CD4-positive, alpha-beta T cell (primary cell): ENCODE measurements around the gene DDIAS. TPM values are rescaled to one million over a fixed set of nuclear protein-coding genes. Genes with fewer than 3 reads are reported as not detected.

Source experiments
- ATAC-seq: fragments of 200-7000 bp; cut with Tn5 transposase; one replicate; pipeline ENCODE4 v1.10.0; 2022; ENCODE audit warnings: mild to moderate bottlenecking; ENCODE audit not compliant: poor library complexity
- CTCF ChIA-PET: fragments of 350-600 bp; sonication (Branson Sonifier 250); formaldehyde crosslinking; loops from one replicate; lab custom pipeline; 2021; ENCODE audit warnings: antibody characterized with exemption, inconsistent platforms; lab: Charles Lee
- POLR2A ChIA-PET: fragments of 350-600 bp; sonication (Branson Sonifier 250); formaldehyde crosslinking; loops from one replicate; lab custom pipeline; 2021; ENCODE audit warnings: antibody characterized with exemption, inconsistent platforms; lab: Charles Lee
- DNase-seq, 14 experiments: peaks; one replicate each; pipeline ENCODE4 v3.0.0-alpha.2; 2013 to 2020; ENCODE audit warnings: mixed read lengths in 2 of 14
- H3K27ac ChIP-seq, 2 donors: one replicate each; pipeline versions ENCODE4 v1.5.1 to v1.7.0; 2013; ENCODE audit warnings: low read length in 2 of 2, low read depth in 1 of 2, mild to moderate bottlenecking in 1 of 2
- H3K27me3 ChIP-seq, 2 experiments: 1 replicate in 1 of 2; 2 replicates in 1 of 2; pipeline versions ENCODE4 v1.6.1 to v1.7.0; 2013; ENCODE audit warnings: low read length in 2 of 2, control low read depth in 1 of 2, mild to moderate bottlenecking in 1 of 2, moderate library complexity in 1 of 2; ENCODE audit not compliant: insufficient read depth in 2 of 2, control insufficient read depth in 1 of 2
- H3K36me3 ChIP-seq: one replicate; pipeline ENCODE4 v1.6.1; 2013; ENCODE audit warnings: low read length, control low read depth; ENCODE audit not compliant: insufficient read depth
- H3K4me1 ChIP-seq: one replicate; pipeline ENCODE4 v1.6.1; 2013; ENCODE audit warnings: low read length, control low read depth; ENCODE audit not compliant: insufficient read depth
- H3K4me3 ChIP-seq: one replicate; pipeline ENCODE4 v1.5.1; 2013; ENCODE audit warnings: mild to moderate bottlenecking, low read length, moderate library complexity
- H3K9me3 ChIP-seq, 2 experiments: 1 replicate in 1 of 2; 2 replicates in 1 of 2; pipeline versions ENCODE4 v1.6.1 to v1.7.0; 2013; ENCODE audit warnings: low read length in 2 of 2, mild to moderate bottlenecking in 2 of 2, control low read depth in 1 of 2, moderate library complexity in 1 of 2; ENCODE audit not compliant: control insufficient read depth in 1 of 2, insufficient read depth in 1 of 2
- H3K27ac Mint-ChIP-seq: one replicate; pipeline ENCODE4 v1.8.0; 2020; ENCODE audit warnings: mixed read lengths
- H3K27me3 Mint-ChIP-seq: one replicate; pipeline ENCODE4 v1.8.0; 2021; ENCODE audit warnings: mixed read lengths
- H3K36me3 Mint-ChIP-seq: one replicate; pipeline ENCODE4 v1.8.0; 2021; ENCODE audit warnings: low read depth, mixed read lengths
- H3K4me1 Mint-ChIP-seq: one replicate; pipeline ENCODE4 v1.8.0; 2021; ENCODE audit warnings: low read depth, mixed read lengths
- H3K4me3 Mint-ChIP-seq: one replicate; pipeline ENCODE4 v1.8.0; 2020; ENCODE audit warnings: mild to moderate bottlenecking, mixed read lengths
- H3K9me3 Mint-ChIP-seq: one replicate; pipeline ENCODE4 v1.8.0; 2020; ENCODE audit warnings: mixed read lengths
- intact Hi-C, 2 experiments: fragments of 100-400 bp; cut with DNase I in 1 of 2; cut with micrococcal nuclease in 1 of 2; formaldehyde crosslinking; loops; one replicate each; pipeline versions ENCODE4 v1.15.1 to v1.9.0; 2023 to 2025; cut with DNase I, micrococcal nuclease
- total RNA-seq, 174 experiments: library from RNA in 2 of 174; stranded (reverse) in 2 of 174; gene quantifications; one replicate each; pipeline ENCODE4 v1.2.3 and lab custom pipeline; 2021 to 2026
- TF ChIP-seq, protein P1 (sequence below): fragments of 200-600 bp; IDR thresholded peaks from one replicate; pipeline ENCODE4 v1.8.0; 2022; ENCODE audit warnings: antibody characterized with exemption, mild to moderate bottlenecking

The DDIAS gene
- total RNA-seq, 2 experiments from 2014 or later, result 0.59 to 0.85 TPM

GRCh38 chr11:82975882-82976281 lies 74.3 kb downstream of the DDIAS start:
- intact Hi-C loops, result no loop called here
- Histone ChIP-seq H3K4me3 (no peak overlapping the region), H3K4me1 (peaks cover 5% of the 10 kb centered on the region), H3K36me3 (no peaks in the 10 kb centered on the region), H3K27ac (no peak overlapping the region), H3K27me3 (no peaks in the 10 kb centered on the region), H3K9me3 (peaks cover 0 to 2% of the 10 kb centered on the region in 2 experiments)
- ATAC-seq, result no peak
- CTCF ChIA-PET, result interaction anchor here (0.6 to 1.4 kb wide), 3 partner anchors 15 to 109 kb away, joined by 3 to 5 read pairs (median 4); no protein-coding TSS in a partner anchor
- no peak for DNase-seq
- Mint-ChIP-seq H3K9me3 (peaks cover 3% of the 10 kb centered on the region), H3K27me3 (no peaks in the 10 kb centered on the region), H3K4me3 (no peak overlapping the region), H3K36me3 (peaks cover 10% of the 10 kb centered on the region), H3K27ac (no peak overlapping the region), H3K4me1 (peaks cover 42% of the 10 kb centered on the region)
- POLR2A ChIA-PET, result interaction anchor here (0.7 to 1.4 kb wide), 3 partner anchors 11 to 55 kb away, joined by 3 to 5 read pairs (median 4); no protein-coding TSS in a partner anchor
- TF ChIP-seq, protein P1, sequence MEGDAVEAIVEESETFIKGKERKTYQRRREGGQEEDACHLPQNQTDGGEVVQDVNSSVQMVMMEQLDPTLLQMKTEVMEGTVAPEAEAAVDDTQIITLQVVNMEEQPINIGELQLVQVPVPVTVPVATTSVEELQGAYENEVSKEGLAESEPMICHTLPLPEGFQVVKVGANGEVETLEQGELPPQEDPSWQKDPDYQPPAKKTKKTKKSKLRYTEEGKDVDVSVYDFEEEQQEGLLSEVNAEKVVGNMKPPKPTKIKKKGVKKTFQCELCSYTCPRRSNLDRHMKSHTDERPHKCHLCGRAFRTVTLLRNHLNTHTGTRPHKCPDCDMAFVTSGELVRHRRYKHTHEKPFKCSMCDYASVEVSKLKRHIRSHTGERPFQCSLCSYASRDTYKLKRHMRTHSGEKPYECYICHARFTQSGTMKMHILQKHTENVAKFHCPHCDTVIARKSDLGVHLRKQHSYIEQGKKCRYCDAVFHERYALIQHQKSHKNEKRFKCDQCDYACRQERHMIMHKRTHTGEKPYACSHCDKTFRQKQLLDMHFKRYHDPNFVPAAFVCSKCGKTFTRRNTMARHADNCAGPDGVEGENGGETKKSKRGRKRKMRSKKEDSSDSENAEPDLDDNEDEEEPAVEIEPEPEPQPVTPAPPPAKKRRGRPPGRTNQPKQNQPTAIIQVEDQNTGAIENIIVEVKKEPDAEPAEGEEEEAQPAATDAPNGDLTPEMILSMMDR, result no peak

GRCh38 chr11:82976786-82977185 lies 75.2 kb downstream of the DDIAS start:
- H3K9me3 ChIP-seq, result no peaks in the 10 kb centered on the region
- no peak for ATAC-seq
- no peak overlapping the region for H3K4me3 Mint-ChIP-seq
- ChIA-PET POLR2A (no interaction called here), CTCF (no interaction called here)
- no peaks in the 10 kb centered on the region for H3K4me1 ChIP-seq
- no peak overlapping the region for H3K4me3 ChIP-seq
- peaks cover 3% of the 10 kb centered on the region for H3K9me3 Mint-ChIP-seq
- H3K27me3 ChIP-seq, result no peaks in the 10 kb centered on the region
- intact Hi-C loops, result no loop called here
- H3K27ac ChIP-seq, result no peak overlapping the region
- H3K36me3 ChIP-seq, result no peaks in the 10 kb centered on the region
- TF ChIP-seq, protein P1, result no peak
- H3K36me3 Mint-ChIP-seq, result peaks cover 19% of the 10 kb centered on the region
- no peak overlapping the region for H3K27ac Mint-ChIP-seq
- no peak for DNase-seq
- peaks cover 33% of the 10 kb centered on the region for H3K4me1 Mint-ChIP-seq
- H3K27me3 Mint-ChIP-seq, result no peaks in the 10 kb centered on the region

DNA sequence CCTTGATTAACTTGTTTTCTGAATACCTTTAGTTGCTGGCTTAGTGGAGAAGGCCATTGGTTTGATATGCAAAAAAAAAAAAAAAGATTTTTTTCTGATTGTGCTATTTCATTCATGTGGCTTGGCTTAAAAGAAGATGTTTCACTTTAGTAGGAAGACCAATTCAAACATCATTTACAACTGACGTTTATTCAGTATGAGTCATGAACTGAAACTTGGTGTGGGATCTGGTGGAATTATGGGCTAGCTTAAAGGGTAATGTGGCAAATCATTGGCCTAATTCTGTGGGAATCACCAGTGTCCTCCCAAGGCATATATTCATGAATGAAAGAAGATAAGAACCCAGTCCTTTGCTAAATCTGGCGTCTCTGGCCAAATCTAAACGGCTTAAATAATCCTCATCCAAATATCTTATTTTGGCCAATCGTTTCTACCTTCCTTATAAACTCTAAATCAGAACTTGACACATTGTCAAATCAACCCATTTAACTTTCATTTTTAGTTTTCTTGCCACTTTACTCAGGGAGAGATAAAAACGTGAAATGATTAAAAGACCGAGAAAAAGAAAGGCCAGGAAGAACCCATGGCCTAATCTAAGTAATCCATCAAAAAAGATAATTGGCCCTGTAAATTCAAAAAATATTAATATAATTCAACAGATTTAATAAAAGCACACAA lies 77.0 kb downstream of the DDIAS start:
- CTCF ChIA-PET, result no interaction called here
- H3K27ac Mint-ChIP-seq, result no peak overlapping the region

More for the DNA sequence above, 77.0 kb downstream of the DDIAS start:
- DNase-seq (peak in 2 of 14 experiments; percentile 23 to 36), ATAC-seq (peak; percentile 56)
- Mint-ChIP-seq H3K9me3 (peaks cover 3% of the 10 kb centered on the region), H3K27me3 (no peaks in the 10 kb centered on the region), H3K4me3 (no peak overlapping the region), H3K36me3 (peaks cover 26% of the 10 kb centered on the region), H3K4me1 (peaks cover 22% of the 10 kb centered on the region)
- no peak overlapping the region for H3K27ac ChIP-seq
- H3K36me3 ChIP-seq, result peaks cover 3% of the 10 kb centered on the region
- intact Hi-C loops, result no loop called here
- H3K27me3 ChIP-seq, result no peaks in the 10 kb centered on the region
- H3K4me3 ChIP-seq, result no peak overlapping the region
- H3K9me3 ChIP-seq, result no peaks in the 10 kb centered on the region
- TF ChIP-seq, protein P1, result no peak
- POLR2A ChIA-PET, result no interaction called here
- no peaks in the 10 kb centered on the region for H3K4me1 ChIP-seq
